ENCODE measurements around the gene ARL6.

DNA sequence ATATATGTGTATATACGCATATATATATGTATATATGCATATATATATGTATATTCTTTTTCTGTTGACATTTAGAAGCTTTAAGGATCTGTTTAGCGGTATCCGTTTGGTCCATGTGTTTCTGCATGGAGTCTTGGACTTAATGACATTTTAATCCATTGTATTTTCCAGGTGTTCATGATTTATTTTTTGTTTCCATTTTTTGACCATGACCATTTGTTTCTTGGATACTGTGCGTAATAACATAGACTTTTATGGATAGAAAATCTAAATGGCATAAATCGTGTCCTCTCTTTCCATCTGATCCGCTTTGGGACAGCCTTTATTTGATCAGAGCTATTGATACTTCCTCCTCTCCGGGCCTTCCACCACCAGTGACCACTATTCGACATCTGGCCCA, 76.7 kb downstream of the ARL6 start:
- TF ChIP-seq, protein P1, sequence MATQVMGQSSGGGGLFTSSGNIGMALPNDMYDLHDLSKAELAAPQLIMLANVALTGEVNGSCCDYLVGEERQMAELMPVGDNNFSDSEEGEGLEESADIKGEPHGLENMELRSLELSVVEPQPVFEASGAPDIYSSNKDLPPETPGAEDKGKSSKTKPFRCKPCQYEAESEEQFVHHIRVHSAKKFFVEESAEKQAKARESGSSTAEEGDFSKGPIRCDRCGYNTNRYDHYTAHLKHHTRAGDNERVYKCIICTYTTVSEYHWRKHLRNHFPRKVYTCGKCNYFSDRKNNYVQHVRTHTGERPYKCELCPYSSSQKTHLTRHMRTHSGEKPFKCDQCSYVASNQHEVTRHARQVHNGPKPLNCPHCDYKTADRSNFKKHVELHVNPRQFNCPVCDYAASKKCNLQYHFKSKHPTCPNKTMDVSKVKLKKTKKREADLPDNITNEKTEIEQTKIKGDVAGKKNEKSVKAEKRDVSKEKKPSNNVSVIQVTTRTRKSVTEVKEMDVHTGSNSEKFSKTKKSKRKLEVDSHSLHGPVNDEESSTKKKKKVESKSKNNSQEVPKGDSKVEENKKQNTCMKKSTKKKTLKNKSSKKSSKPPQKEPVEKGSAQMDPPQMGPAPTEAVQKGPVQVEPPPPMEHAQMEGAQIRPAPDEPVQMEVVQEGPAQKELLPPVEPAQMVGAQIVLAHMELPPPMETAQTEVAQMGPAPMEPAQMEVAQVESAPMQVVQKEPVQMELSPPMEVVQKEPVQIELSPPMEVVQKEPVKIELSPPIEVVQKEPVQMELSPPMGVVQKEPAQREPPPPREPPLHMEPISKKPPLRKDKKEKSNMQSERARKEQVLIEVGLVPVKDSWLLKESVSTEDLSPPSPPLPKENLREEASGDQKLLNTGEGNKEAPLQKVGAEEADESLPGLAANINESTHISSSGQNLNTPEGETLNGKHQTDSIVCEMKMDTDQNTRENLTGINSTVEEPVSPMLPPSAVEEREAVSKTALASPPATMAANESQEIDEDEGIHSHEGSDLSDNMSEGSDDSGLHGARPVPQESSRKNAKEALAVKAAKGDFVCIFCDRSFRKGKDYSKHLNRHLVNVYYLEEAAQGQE (IDR thresholded peaks at IDR 0.05; ENCODE audit: insufficient read depth in 1 of 2, low read depth in 2 of 2, low read length in 2 of 2) = no peak
- TF ChIP-seq POLR2AphosphoS5 (IDR thresholded peaks at IDR 0.05; ENCODE audit: low read depth, low read length) (no peak), SIN3A (IDR thresholded peaks at IDR 0.05; ENCODE audit: borderline replicate concordance, insufficient read depth, low read length) (no peak)

All from PFSK-1 (cell line).